NCI-H2107 treated with DMSO at 0.1 percent for 48 hours (cell line): ENCODE data around the gene ARHGEF16.

Experiments
- DNase-seq: peaks from one replicate; lab custom pipeline; 2025; ENCODE audit not compliant: unreplicated experiment; lab: John Stamatoyannopoulos, UW

ARHGEF16 gene

GRCh38 chr1:3516911-3517675 is 62.6 kb downstream of the ARHGEF16 start:
- no peak for DNase-seq

- no peak for DNase-seq
These were observed 63.8 kb downstream of the ARHGEF16 start for GRCh38 chr1:3518256-3518655.

- no peak for DNase-seq
These were observed 64.3 kb downstream of the ARHGEF16 start for GRCh38 chr1:3518756-3519155.

GRCh38 chr1:3519301-3519885 is 64.9 kb downstream of the ARHGEF16 start:
- no peak for DNase-seq

GRCh38 chr1:3520419-3521378 is 66.2 kb downstream of the ARHGEF16 start:
- no peak for DNase-seq

GRCh38 chr1:3521426-3521825 is 67.0 kb downstream of the ARHGEF16 start:
- DNase-seq = no peak

GRCh38 chr1:3522112-3522511 is 67.6 kb downstream of the ARHGEF16 start:
- DNase-seq = no peak

GRCh38 chr1:3522564-3523265 is 68.2 kb downstream of the ARHGEF16 start:
- no peak for DNase-seq

GRCh38 chr1:3523980-3524379 is 69.5 kb downstream of the ARHGEF16 start:
- DNase-seq = no peak

- no peak for DNase-seq
These were observed 70.2 kb downstream of the ARHGEF16 start for GRCh38 chr1:3524556-3525203.

- DNase-seq = no peak
These were observed 71.4 kb downstream of the ARHGEF16 start for GRCh38 chr1:3525551-3526482.

GRCh38 chr1:3527774-3528173 is 73.3 kb downstream of the ARHGEF16 start:
- no peak for DNase-seq

GRCh38 chr1:3529099-3529729 is 74.7 kb downstream of the ARHGEF16 start:
- DNase-seq = no peak

GRCh38 chr1:3530086-3530925 is 75.8 kb downstream of the ARHGEF16 start:
- DNase-seq = no peak
